Measurements from ENCODE around the gene PLCL1.
A peak's percentile ranks its signal among the peaks of the same experiment; 100 is the strongest.

The PLCL1 gene

DNA sequence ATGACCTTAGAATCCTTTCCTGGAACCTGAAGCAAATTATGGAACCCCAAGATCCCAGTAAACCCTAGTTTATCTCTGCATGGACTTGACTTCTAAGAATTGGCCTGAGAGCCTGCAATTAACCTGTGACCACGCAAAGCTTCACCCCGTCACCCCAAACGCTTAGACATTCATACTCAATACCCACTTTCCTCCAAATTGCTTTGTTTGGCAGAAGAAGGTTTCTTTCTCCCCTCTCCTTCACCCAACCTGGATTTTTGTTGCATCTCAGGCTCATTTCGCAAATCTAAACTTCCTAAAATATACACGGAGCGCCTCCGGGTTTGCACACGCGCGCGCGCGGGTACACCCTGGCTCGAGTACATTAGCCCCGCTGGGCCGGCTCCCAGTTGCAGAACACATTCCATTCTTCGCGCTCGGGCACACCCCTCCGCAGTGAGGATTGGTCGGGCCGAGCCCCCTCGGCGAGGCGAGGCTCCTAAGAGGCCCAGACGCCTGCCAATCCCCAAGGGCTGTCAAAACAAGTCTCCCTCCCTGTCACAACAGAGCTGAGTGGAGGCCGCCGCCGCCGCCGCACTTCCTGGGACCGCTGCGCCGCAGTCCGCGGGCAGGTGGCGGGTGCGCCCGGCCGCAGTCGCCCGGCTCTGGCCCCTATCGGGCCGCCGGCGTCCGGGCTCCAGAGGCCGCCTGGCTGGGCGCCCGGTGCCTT, at the start of gene PLCL1:
Gene PLCL1, plus strand, starts transcription at position 545 of the 709 bp plus-strand sequence.
- DNase-seq (ENCODE audit: low spot score), result peak; percentile 91

- no peak for DNase-seq (ENCODE audit: low spot score)
Measured at GRCh38 chr2:197759013-197759412, 45.4 kb upstream of the PLCL1 start.

- peak; percentile 5 for DNase-seq (ENCODE audit: low spot score)
Measured at GRCh38 chr2:197759625-197760292, 44.6 kb upstream of the PLCL1 start.

DNA sequence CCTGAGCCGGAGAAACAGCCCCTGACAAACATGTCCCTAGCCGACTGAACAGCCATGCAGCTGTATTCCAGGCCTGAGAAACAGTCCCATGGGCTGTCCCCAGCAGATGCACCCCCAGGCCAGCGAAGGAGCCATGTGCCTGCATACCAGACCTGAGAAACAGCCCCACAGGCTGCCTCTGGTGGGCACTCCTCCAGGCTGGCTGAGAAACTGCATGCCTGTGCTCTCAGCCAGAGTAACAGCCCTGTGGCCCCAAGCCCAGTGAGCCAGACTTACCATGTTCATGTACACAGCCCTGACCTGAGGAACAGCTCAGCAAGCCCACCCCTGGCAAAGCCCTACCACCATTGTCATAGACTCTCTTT, 44.1 kb upstream of the PLCL1 start:
- DNase-seq (ENCODE audit: low spot score), result peak; percentile 4

DNA sequence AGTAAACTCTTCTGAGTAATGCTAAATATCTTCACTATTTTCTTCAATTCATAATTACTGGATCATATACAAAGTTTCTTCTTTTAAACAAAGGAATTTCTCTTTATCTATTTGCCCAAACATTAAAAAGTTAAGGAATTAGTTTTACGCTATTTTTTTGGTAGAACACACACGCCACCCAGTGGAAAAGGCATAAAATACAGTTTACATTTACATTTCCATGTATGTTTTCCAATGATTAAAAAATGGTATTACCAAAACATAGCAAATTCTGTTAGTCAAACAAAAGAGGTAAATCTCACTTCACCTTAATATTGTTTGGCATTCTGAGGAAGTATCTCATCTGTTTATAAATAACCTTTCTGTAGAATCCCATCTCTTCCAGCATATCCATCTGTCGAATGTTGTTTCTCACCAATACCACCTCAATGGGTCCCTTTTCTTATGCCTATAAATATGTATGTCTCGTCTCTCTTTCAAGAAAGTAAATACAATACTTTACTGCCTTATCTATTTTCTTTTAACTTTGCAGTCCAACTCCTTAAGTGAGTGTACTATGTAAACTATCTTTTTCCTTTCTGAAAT, 26.5 kb upstream of the PLCL1 start:
- DNase-seq (ENCODE audit: low spot score), result no peak

DNA sequence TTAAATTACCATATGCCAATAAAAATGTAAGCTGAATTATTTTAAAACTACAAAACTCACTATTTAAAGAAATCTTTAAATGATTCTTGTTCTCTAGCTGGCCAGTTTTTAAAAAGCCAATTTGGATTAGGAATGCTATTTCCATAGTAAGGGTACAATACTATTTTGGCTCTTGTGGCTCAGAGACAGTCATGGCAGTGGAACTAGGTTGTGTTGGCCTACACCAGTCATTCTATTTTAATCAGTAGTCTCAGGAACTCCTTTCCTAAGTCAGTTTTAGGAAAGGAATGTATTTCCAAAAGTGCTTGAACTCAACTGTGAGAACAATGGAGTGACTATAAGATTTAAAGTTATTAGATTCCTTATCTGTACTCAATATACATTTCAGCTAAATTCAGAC, 25.1 kb upstream of the PLCL1 start:
- no peak for DNase-seq (ENCODE audit: low spot score)

- no peak for DNase-seq (ENCODE audit: low spot score)
Measured at GRCh38 chr2:197782126-197782525, 22.3 kb upstream of the PLCL1 start.

GRCh38 chr2:197784956-197785941, 19.1 kb upstream of the PLCL1 start, which contains the start of gene BOLL:
Gene BOLL, minus strand, starts transcription at chr2:197785319. Its CDS starts 3,469 bp downstream, at chr2:197781850.
- DNase-seq (ENCODE audit: low spot score), result no peak

- DNase-seq (ENCODE audit: low spot score), result no peak
Measured at GRCh38 chr2:197786010-197786877, 18.1 kb upstream of the PLCL1 start.

DNA sequence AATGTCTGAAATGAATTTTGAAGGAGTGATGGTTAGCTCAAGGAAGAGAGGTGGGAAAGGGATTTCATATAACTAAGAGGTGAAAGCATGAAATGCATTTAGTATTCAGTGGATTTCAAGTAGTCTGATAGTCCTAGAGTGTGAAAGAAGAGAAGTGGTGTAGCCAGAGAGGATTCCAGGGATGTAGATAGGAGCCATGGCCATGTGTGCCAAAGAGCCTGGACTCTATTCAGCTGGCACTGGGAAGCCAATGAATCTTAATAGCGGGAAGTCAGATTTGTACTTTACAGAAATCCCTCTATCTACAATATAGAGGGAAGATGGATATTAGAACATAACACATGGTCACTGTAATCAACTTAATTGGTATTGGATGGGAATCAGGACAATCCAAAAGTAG, 10.9 kb upstream of the PLCL1 start:
- no peak for DNase-seq (ENCODE audit: low spot score)

- DNase-seq (ENCODE audit: low spot score), result no peak
Measured at GRCh38 chr2:197795277-197795676, 9.1 kb upstream of the PLCL1 start.

DNA sequence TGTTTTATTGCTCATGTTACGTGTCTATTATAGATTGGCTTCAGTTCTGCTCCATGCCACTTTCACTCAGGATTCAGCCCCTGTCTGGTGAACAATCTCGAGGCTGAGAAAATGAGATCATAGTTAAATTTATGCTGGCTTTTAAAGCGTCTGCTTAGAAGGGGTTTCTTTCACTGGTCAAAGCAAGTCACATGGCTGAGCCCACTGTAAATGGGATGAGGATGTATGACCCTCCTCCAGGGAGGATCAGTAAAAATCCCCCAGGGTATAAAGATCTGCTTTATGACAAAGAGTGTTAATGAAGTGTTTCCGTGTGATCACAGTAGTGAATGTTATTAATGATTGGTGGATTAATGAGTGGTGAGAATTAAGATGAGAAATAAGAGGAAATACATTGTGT, 6.2 kb upstream of the PLCL1 start:
- no peak for DNase-seq (ENCODE audit: low spot score)

DNA sequence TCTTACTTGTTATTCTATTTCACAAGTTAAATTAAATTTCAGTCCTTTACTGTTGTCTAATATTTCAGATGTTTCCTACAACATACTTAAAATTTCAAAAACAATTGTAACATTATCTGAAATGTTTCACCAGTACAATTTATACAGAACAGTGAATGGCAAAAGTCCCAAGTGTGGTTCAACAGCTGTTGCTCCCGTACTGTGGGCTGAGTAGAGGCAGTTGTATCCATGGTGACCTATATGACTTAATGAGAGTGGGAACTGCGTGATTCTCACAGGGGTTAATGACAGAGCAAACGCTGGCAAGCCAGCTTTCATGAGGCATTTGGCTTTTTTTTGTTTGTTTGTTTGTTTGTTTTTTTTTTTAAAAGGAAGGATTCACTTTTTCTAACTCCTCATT, 5.3 kb upstream of the PLCL1 start:
- no peak for DNase-seq (ENCODE audit: low spot score)

DNA sequence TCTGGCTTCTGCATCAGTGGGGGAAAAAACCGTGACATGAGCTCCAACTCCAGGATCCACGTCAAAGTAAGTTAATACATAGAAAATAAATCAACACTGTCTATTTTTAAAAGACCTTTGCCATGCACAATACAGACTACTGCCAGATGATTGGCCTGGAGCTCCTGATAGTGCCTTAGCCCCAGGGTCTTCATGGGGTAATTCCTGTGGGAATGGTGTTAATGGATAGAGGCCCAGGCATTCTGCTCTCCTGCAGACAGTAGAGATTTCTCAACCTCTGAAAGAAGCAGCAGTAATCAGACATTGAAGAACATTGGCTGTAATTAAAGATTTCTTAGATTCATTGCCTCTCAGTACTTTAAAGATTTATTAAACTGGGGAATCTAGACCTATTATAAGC, 4.3 kb upstream of the PLCL1 start:
- no peak for DNase-seq (ENCODE audit: low spot score)

- no peak for DNase-seq (ENCODE audit: low spot score)
Measured at GRCh38 chr2:197801033-197801432, 3.4 kb upstream of the PLCL1 start.

GRCh38 chr2:197803033-197803444, 1.4 kb upstream of the PLCL1 start:
- peak; percentile 46 for DNase-seq (ENCODE audit: low spot score)

- peak; percentile 54 for DNase-seq (ENCODE audit: low spot score)
Measured at GRCh38 chr2:197804758-197805714, 643 bp downstream of the PLCL1 start.

- DNase-seq (ENCODE audit: low spot score), result no peak
Measured at GRCh38 chr2:197805715-197806633, 1.6 kb downstream of the PLCL1 start.

DNA sequence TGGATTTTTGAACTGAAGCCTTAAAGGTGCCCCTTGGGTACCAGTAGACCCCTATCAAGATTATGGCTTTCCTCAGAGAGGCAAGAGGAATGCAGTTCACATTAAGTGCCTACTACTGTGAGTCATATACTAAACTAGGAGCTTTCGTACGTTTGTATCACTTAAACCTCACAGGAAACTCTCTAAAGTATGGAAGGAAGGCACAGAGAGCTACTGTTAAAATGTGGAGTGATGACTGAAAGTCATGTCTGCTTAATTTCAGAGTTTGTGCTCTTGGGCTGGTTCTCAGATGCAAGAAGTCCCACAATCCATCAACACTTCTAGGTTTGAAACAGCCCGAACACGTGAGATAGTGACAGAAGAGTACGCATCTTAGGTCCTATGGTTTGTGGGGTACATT, 4.7 kb downstream of the PLCL1 start:
- DNase-seq (ENCODE audit: low spot score), result no peak

Data from D341Med (cell line).